NOMO-1 treated with DMSO at 0.1 percent for 48 hours (cell line): ENCODE data around the gene MAMDC2.
"Not testable (repeated sequence)": the region's sequence is repeated elsewhere in the genome, so short reads cannot be mapped to it uniquely, and the experiment has no call there.

Experiments
- DNase-seq: peaks from one replicate; lab custom pipeline; 2025; ENCODE audit not compliant: unreplicated experiment; lab: John Stamatoyannopoulos, UW

The MAMDC2 gene

GRCh38 chr9:70172532-70172931 lies 128.9 kb downstream of the MAMDC2 start:
- no peak for DNase-seq

- DNase-seq = no peak
These were observed 133.5 kb downstream of the MAMDC2 start for GRCh38 chr9:70177121-70177520.

- no peak for DNase-seq
These were observed 149.1 kb downstream of the MAMDC2 start for GRCh38 chr9:70192707-70193106.

- no peak for DNase-seq
These were observed 151.8 kb downstream of the MAMDC2 start for GRCh38 chr9:70195456-70195855.

GRCh38 chr9:70197216-70198044 lies 153.8 kb downstream of the MAMDC2 start:
- no peak for DNase-seq

GRCh38 chr9:70204743-70205142 lies 161.1 kb downstream of the MAMDC2 start:
- not testable (repeated sequence) for DNase-seq

- DNase-seq = no peak
These were observed 161.8 kb downstream of the MAMDC2 start for GRCh38 chr9:70205366-70206020.

GRCh38 chr9:70217029-70217428 lies 173.4 kb downstream of the MAMDC2 start:
- DNase-seq = no peak

- DNase-seq = no peak
These were observed 175.1 kb downstream of the MAMDC2 start for GRCh38 chr9:70218767-70219166.

GRCh38 chr9:70220216-70220615 lies 176.6 kb downstream of the MAMDC2 start:
- no peak for DNase-seq

GRCh38 chr9:70222354-70222753 lies 178.7 kb downstream of the MAMDC2 start:
- DNase-seq = no peak

GRCh38 chr9:70228118-70228517 lies 184.5 kb downstream of the MAMDC2 start:
- no peak for DNase-seq

- no peak for DNase-seq
These were observed 185.0 kb downstream of the MAMDC2 start for GRCh38 chr9:70228611-70229010.

GRCh38 chr9:70229026-70229425 lies 185.4 kb downstream of the MAMDC2 start:
- DNase-seq = no peak

- no peak for DNase-seq
These were observed 185.9 kb downstream of the MAMDC2 start for GRCh38 chr9:70229579-70229978.

- DNase-seq = no peak
These were observed 188.8 kb downstream of the MAMDC2 start for GRCh38 chr9:70232476-70232875.

GRCh38 chr9:70234208-70234607 lies 190.6 kb downstream of the MAMDC2 start:
- not testable (repeated sequence) for DNase-seq

GRCh38 chr9:70245952-70246351 lies 202.3 kb downstream of the MAMDC2 start:
- DNase-seq = not testable (repeated sequence)

- no peak for DNase-seq
These were observed 206.6 kb downstream of the MAMDC2 start for GRCh38 chr9:70250221-70250620.

- DNase-seq = no peak
These were observed 211.8 kb downstream of the MAMDC2 start for GRCh38 chr9:70255486-70255885.

- no peak for DNase-seq
These were observed 212.5 kb downstream of the MAMDC2 start for GRCh38 chr9:70256123-70256551.

GRCh38 chr9:70257502-70257901 lies 213.9 kb downstream of the MAMDC2 start:
- DNase-seq = no peak
